ENCODE results near the gene SPEN.

DNA sequence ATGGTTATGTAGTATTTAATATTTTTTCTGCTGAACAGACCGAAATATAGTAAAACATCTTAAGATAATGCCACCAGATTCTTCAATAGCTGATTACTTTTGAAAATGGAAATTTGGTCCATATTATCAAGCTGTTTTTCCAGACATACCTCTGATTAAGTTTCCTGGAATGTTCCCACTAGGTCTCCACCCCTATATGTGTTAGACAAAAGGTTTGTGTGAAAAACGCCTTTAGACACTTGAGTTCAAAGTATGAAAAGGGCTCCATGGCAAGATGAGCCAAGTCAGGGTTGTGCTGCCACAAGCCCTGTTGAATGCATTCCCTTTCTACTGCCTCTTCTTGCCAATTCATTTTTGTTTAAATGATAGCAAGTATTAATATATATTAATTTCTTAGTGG lies 75.7 kb downstream of the SPEN start:
- no peak for TF ChIP-seq CTCF (IDR thresholded peaks at IDR 0.05; ENCODE audit: low read length)
- no peak for TF ChIP-seq EZH2 (IDR thresholded peaks at IDR 0.05; ENCODE audit: borderline replicate concordance, low read length)
